ENCODE measurements around the gene QRICH1.

Gene QRICH1

DNA sequence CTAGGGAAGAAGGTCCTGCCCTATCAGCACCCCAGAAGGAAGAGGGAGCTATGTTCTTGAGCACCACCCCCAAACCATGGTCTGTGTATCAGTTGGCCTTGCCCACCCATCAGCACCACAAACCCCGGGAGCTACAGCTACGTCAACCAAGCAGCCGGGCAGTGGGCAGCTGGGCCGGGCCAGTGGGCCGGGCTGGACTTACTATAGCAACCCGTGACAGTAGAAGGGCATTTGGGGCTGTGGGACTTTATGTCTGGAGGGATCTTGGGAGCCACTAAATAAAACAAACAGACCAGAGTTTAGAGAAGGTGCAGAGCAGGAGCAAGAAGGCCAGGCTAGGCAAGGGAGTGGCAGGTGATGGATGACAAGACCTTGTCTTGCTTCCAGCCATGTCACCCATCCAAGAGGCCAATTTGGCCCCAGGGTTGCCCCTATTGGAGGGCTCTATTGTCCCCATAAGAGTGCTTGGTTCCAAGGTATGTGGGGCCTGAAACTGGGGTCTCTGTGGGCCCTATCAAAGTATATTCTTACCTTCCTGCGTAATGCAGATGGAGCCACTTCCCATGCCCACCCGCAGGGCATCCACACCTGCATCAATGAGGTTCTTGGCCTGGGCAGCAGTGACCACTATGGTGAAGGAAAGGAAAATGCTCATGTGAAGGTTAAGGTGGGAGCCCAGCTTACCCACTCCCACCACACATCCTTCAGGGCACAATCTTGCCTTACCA, 67.9 kb downstream of the QRICH1 start:
- peak overlapping the region; percentile 98 for H3K27ac ChIP-seq

DNA sequence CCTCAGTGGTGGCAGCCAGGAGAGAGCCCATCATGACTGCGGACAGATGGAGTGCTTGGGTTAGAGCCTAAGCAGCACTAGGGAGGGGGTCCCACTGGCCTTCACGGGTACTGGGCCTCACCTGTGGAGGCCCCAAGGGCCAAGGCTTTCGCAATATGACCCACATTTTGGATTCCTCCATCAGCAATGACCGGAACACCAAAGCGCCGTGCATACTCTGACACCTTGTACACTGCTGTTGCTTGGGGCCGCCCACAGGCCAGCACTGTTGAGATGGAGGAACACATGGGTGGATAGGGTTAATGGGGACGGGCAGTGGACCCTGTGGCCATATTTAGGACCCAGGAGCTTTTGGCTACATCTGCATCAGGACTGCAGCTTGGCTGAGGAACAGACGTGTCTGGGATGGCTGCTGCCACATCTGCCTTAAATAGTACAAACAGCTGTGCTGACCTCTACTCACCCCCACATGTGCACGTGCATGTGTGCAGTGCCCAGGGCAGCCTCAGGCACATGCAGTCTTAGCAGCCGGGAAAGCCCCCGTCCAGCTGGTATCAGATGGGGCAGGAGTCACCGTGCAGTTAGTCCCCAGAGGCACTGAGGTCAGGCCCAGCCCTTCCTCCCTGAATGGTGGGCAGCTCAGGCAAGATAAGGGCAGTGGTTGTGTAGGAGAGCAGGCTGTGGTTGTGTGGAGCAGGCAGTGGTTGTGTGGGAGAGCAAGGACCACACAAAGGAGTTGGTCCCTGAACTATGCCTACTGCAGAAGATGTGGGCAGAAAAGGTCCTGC, 68.7 kb downstream of the QRICH1 start:
- peak overlapping the region; percentile 98 for H3K27ac ChIP-seq
- TF ChIP-seq, protein P1, sequence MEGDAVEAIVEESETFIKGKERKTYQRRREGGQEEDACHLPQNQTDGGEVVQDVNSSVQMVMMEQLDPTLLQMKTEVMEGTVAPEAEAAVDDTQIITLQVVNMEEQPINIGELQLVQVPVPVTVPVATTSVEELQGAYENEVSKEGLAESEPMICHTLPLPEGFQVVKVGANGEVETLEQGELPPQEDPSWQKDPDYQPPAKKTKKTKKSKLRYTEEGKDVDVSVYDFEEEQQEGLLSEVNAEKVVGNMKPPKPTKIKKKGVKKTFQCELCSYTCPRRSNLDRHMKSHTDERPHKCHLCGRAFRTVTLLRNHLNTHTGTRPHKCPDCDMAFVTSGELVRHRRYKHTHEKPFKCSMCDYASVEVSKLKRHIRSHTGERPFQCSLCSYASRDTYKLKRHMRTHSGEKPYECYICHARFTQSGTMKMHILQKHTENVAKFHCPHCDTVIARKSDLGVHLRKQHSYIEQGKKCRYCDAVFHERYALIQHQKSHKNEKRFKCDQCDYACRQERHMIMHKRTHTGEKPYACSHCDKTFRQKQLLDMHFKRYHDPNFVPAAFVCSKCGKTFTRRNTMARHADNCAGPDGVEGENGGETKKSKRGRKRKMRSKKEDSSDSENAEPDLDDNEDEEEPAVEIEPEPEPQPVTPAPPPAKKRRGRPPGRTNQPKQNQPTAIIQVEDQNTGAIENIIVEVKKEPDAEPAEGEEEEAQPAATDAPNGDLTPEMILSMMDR (IDR thresholded peaks at IDR 0.05), result no peak
- no peak for TF ChIP-seq ZFX (IDR thresholded peaks at IDR 0.05; ENCODE audit: borderline replicate concordance)

More for the DNA sequence above, 67.9 kb downstream of the QRICH1 start:
- TF ChIP-seq, protein P1 (IDR thresholded peaks at IDR 0.05), result no peak
- TF ChIP-seq ZFX (IDR thresholded peaks at IDR 0.05; ENCODE audit: borderline replicate concordance), result no peak

- TF ChIP-seq, protein P1 (IDR thresholded peaks at IDR 0.05), result no peak
- TF ChIP-seq ZFX (IDR thresholded peaks at IDR 0.05; ENCODE audit: borderline replicate concordance), result no peak
- peak overlapping the region; percentile 98 for H3K27ac ChIP-seq
Measured at GRCh38 chr3:49024449-49024848, 69.4 kb downstream of the QRICH1 start.

- H3K27ac ChIP-seq, result peak overlapping the region; percentile 98
- TF ChIP-seq ZFX (IDR thresholded peaks at IDR 0.05; ENCODE audit: borderline replicate concordance), result no peak
- TF ChIP-seq, protein P1 (IDR thresholded peaks at IDR 0.05), result no peak
Measured at GRCh38 chr3:49023775-49024174, 70.1 kb downstream of the QRICH1 start.

- TF ChIP-seq, protein P1 (IDR thresholded peaks at IDR 0.05), result no peak
- TF ChIP-seq ZFX (IDR thresholded peaks at IDR 0.05; ENCODE audit: borderline replicate concordance), result no peak
- peak overlapping the region; percentile 98 for H3K27ac ChIP-seq
Measured at GRCh38 chr3:49022688-49023171, 71.1 kb downstream of the QRICH1 start.

DNA sequence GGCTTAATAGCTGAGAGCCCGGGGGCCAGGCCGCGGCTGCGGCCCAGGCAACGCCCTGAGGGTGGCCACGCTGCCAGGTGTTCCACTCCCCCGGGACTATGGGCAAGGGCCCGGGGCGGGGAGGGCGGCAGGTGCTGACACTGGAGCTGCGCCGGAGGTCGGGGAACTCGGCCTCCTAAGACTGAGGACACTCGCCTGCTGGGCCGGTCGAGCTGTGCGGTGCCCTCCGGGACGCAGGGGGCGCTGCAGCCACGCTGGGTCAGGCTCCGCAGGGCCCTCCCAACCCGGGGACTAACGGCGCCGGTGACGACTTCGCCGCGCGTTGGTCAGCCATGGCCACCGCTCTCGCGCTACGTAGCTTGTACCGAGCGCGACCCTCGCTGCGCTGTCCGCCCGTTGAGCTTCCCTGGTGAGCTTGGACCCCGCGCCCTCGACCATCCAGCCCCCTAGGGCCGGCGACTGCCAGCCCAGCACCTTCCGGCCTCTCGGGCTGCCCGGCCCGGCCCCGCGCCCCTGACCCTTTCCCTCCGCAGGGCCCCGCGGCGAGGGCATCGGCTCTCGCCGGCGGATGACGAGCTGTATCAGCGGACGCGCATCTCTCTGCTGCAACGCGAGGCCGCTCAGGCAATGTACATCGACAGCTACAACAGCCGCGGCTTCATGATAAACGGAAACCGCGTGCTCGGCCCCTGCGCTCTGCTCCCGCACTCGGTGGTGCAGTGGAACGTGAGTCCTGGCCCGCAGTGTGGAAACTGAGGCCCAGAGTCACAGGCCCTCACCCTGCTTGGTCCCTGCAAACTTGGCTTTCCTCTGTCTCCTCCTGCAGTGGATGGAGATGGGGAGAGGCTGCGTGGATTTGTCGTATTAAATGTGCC, 71.8 kb downstream of the QRICH1 start, which contains the start of gene NDUFAF3:
Gene NDUFAF3, plus strand, starts transcription at position 309 of the 875 bp plus-strand sequence. Its CDS starts 24 bp downstream, at position 333.
- H3K27ac ChIP-seq, result peak within 1 kb of the TSS; percentile 98
- TF ChIP-seq, protein P1 (IDR thresholded peaks at IDR 0.05), result peak; percentile 97
- no peak for TF ChIP-seq ZFX (IDR thresholded peaks at IDR 0.05; ENCODE audit: borderline replicate concordance)

All from 22Rv1 (cell line).